Endodermal cell (in vitro differentiated cells): ENCODE results near the gene SKAP1. TPM values are rescaled to one million over a fixed set of nuclear protein-coding genes. Genes with fewer than 3 reads are reported as not detected.

ENCODE experiments used
- DNase-seq: peaks from one replicate; pipeline ENCODE4 v3.0.0-alpha.2; 2017
- H3K27ac ChIP-seq: 2 replicates; pipeline ENCODE4 v1.5.1; 2013; ENCODE audit warnings: mild to moderate bottlenecking, low read depth, low read length, moderate library complexity
- H3K27me3 ChIP-seq: 2 replicates; pipeline ENCODE4 v1.6.1; 2013; ENCODE audit warnings: mild to moderate bottlenecking, low read length, moderate library complexity; ENCODE audit not compliant: insufficient read depth, control insufficient read depth, poor library complexity, severe bottlenecking
- H3K36me3 ChIP-seq: 2 replicates; pipeline ENCODE4 v1.7.0; 2013; ENCODE audit warnings: mild to moderate bottlenecking, low read length, moderate library complexity; ENCODE audit not compliant: control insufficient read depth, insufficient read depth
- H3K4me1 ChIP-seq: one replicate; pipeline ENCODE4 v1.7.0; 2013; ENCODE audit warnings: low read length; ENCODE audit not compliant: control insufficient read depth, insufficient read depth
- H3K4me3 ChIP-seq: 2 replicates; pipeline ENCODE4 v1.5.1; 2013; ENCODE audit warnings: mild to moderate bottlenecking, low read length, moderate library complexity
- H3K9ac ChIP-seq: 2 replicates; pipeline ENCODE4 v1.6.1; 2013; ENCODE audit warnings: mild to moderate bottlenecking, low read length, moderate library complexity; ENCODE audit not compliant: poor library complexity, severe bottlenecking; ENCODE audit errors: extremely low read depth
- H3K9me3 ChIP-seq: 2 replicates; pipeline ENCODE4 v1.6.1; 2013; ENCODE audit warnings: mild to moderate bottlenecking, low read length, moderate library complexity; ENCODE audit not compliant: control insufficient read depth
- H3K27ac Mint-ChIP-seq: 2 replicates; pipeline ENCODE4 v1.8.0; 2020; ENCODE audit warnings: mixed read lengths
- H3K27me3 Mint-ChIP-seq: 2 replicates; pipeline ENCODE4 v1.8.0; 2021; ENCODE audit warnings: mild to moderate bottlenecking, mixed read lengths; ENCODE audit not compliant: insufficient read depth
- H3K36me3 Mint-ChIP-seq: 2 replicates; pipeline ENCODE4 v1.8.0; 2020; ENCODE audit warnings: low read depth, mixed read lengths
- H3K4me1 Mint-ChIP-seq: 2 replicates; pipeline ENCODE4 v1.8.0; 2020; ENCODE audit warnings: mixed read lengths
- H3K4me3 Mint-ChIP-seq: 2 replicates; pipeline ENCODE4 v1.8.0; 2020; ENCODE audit warnings: mild to moderate bottlenecking, moderate library complexity, mixed read lengths
- H3K9me3 Mint-ChIP-seq: 2 replicates; pipeline ENCODE4 v1.8.0; 2020; ENCODE audit warnings: mild to moderate bottlenecking, mixed read lengths
- WGBS, 2 experiments: methylation state at CpG; one replicate each; pipeline versions ENCODE4 v1.1.5 to v1.1.7; 2013; ENCODE audit warnings: missing lambda C conversion rate in 2 of 2, mixed read lengths in 1 of 2; ENCODE audit not compliant: insufficient coverage in 1 of 2, insufficient read length in 1 of 2; 5-methylcytosine and 5-hydroxymethylcytosine counted together
- total RNA-seq, 2 donors: library from RNA; stranded (reverse); fragmentation: NEBNext Ultra II Directional in 1 of 2; extraction: Animal tissue kit (Norgen Biotek cat#: 25700) in 1 of 2; gene quantifications; 2 replicates in 1 of 2; 3 replicates in 1 of 2; pipeline ENCODE4 v1.2.1, GENCODE V29; 2021
- TF ChIP-seq, protein P1 (sequence below): fragments of 200-600 bp; sonication (generic); conservative IDR thresholded peaks from 2 replicates; pipeline ENCODE4 v1.5.0; 2021; ENCODE audit warnings: antibody characterized with exemption, mild to moderate bottlenecking

SKAP1 gene
- total RNA-seq, 2 donors from 2014 or later = 0.31 to 0.53 TPM

DNA sequence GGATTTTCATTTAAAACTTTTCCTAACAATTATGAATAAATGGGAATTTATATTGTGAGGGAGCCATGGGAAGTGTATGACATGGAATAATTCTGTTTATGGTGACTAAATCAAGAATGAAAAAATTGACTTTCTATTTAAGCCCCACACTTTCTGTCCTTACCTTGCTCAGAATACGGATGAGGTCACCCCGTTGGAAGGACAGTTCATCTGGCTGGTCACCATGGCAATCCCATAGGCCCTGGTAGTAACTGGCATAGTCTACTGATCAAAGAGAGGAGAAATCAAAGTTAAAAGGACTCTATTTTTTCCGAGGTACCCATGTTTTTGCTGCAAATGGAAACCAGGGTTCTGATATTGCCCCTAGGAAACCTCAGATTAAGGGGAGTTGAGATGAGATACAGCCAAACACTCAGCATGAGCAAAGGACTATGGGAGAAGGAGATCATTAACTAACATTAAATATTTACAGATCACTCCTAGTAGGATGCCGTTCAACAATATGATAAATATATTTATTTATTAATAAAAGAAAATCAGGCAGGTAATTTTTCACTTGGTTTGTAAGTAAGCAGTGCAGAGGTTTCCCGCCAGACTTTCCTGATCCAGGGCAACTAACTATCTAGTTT lies 267.6 kb downstream of the SKAP1 start:
- H3K9me3 Mint-ChIP-seq = peaks cover 3% of the 10 kb centered on the region
- H3K4me1 ChIP-seq = peaks cover 21% of the 10 kb centered on the region

DNA sequence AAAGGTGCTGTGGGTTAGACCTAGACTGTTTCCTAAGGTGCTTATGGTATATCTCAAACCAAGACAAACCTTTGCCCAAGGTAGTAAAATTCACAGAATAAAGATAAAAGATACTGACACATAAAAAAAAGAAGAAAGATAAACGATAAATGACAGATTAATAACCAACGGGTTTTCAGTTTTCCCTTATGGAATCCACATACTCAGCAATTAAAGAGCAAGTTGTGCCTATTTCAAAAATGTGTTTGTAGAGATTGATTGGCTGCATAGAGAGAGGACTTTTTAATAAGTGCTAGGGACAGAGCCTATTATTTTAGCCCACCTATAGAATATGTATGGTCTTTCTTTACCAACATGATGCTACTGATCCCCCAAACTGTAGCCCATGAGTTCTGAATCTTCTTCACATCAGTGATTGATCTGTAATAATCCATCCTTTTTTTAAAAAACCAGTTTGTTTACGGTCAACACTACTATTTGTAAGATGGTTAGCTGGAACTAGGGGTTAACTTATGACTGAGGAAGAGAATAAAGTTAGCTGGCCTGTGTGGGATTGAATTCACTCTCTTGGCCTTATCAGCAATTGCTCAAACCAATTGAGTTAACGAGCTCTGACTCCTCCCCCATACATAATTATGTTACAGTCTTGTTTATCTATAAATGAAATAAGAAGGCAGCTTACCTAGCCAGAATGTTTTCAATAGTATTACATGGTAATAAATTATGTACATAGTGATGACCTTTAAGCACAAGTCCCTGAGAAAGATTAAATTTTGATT lies 268.7 kb downstream of the SKAP1 start:
- Mint-ChIP-seq H3K9me3 (peaks cover 3% of the 10 kb centered on the region), H3K4me1 (peaks cover 71% of the 10 kb centered on the region)

More for the DNA sequence above, 267.6 kb downstream of the SKAP1 start:
- Mint-ChIP-seq H3K27me3 (peaks cover 5% of the 10 kb centered on the region), H3K4me3 (no peak overlapping the region), H3K36me3 (no peaks in the 10 kb centered on the region), H3K4me1 (peaks cover 72% of the 10 kb centered on the region), H3K27ac (peak overlapping the region; percentile 53)
- Histone ChIP-seq H3K27me3 (no peaks in the 10 kb centered on the region), H3K4me3 (no peak overlapping the region), H3K9ac (no peak overlapping the region), H3K27ac (no peak overlapping the region), H3K36me3 (no peaks in the 10 kb centered on the region), H3K9me3 (no peaks in the 10 kb centered on the region)
- 90 to 100% methylated on average over 2 to 4 of the region's 5 CpGs for WGBS, 2 experiments
- TF ChIP-seq, protein P1, sequence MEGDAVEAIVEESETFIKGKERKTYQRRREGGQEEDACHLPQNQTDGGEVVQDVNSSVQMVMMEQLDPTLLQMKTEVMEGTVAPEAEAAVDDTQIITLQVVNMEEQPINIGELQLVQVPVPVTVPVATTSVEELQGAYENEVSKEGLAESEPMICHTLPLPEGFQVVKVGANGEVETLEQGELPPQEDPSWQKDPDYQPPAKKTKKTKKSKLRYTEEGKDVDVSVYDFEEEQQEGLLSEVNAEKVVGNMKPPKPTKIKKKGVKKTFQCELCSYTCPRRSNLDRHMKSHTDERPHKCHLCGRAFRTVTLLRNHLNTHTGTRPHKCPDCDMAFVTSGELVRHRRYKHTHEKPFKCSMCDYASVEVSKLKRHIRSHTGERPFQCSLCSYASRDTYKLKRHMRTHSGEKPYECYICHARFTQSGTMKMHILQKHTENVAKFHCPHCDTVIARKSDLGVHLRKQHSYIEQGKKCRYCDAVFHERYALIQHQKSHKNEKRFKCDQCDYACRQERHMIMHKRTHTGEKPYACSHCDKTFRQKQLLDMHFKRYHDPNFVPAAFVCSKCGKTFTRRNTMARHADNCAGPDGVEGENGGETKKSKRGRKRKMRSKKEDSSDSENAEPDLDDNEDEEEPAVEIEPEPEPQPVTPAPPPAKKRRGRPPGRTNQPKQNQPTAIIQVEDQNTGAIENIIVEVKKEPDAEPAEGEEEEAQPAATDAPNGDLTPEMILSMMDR = no peak
- DNase-seq = no peak

More for the DNA sequence above, 268.7 kb downstream of the SKAP1 start:
- DNase-seq = no peak
- no peak overlapping the region for H3K27ac ChIP-seq
- H3K4me1 ChIP-seq = peaks cover 25% of the 10 kb centered on the region
- H3K36me3 ChIP-seq = no peaks in the 10 kb centered on the region
- Mint-ChIP-seq H3K27ac (peak overlapping the region; percentile 92), H3K27me3 (peaks cover 3% of the 10 kb centered on the region), H3K4me3 (no peak overlapping the region), H3K36me3 (no peaks in the 10 kb centered on the region)
- H3K4me3 ChIP-seq = peak overlapping the region; percentile 25
- H3K9me3 ChIP-seq = no peaks in the 10 kb centered on the region
- TF ChIP-seq, protein P1 = no peak
- H3K9ac ChIP-seq = no peak overlapping the region
- WGBS, 2 experiments = 75% methylated on average over 3 of the region's 4 CpGs; no CpG with 5 or more reads in 1 of the 2 experiments
- H3K27me3 ChIP-seq = no peaks in the 10 kb centered on the region
